Caco-2 (cell line): ENCODE results near the gene TAL1. TPM values are rescaled to one million over a fixed set of nuclear protein-coding genes. Genes with fewer than 3 reads are reported as not detected.

ENCODE experiments used
- BruUV-seq: library from RNA; stranded (reverse); fragments of 400-500 nt; replicated peaks from 2 replicates; lab custom pipeline; 2021; lab: Mats Ljungman, UMichigan
- CTCF ChIA-PET: fragments of 300-600 bp; sonication (Branson Sonifier 250); formaldehyde crosslinking; loops from one replicate; lab custom pipeline; 2022; ENCODE audit warnings: antibody characterized with exemption; lab: Charles Lee
- POLR2A ChIA-PET: fragments of 300-600 bp; sonication (Branson Sonifier 250); formaldehyde crosslinking; loops from one replicate; lab custom pipeline; 2022; ENCODE audit warnings: antibody characterized with exemption; lab: Charles Lee
- DNase-seq, 2 experiments: peaks; one replicate each; pipeline versions ENCODE4 v3.0.0 to v3.0.0-alpha.2; 2020 to 2022
- H3K27me3 ChIP-seq: replicated peaks from 2 replicates; pipeline ENCODE4 v1.6.0; 2011; ENCODE audit warnings: low read length; ENCODE audit not compliant: control insufficient read depth, insufficient read depth
- H3K36me3 ChIP-seq: 2 replicates; pipeline ENCODE4 v1.5.1; 2011; ENCODE audit warnings: low read length; ENCODE audit not compliant: control insufficient read depth, insufficient read depth
- H3K4me1 ChIP-seq: fragments of 250-450 bp; sonication (Bioruptor Pico); 2 replicates; pipeline ENCODE4 v1.5.1; 2020; ENCODE audit warnings: mild to moderate bottlenecking
- H3K4me3 ChIP-seq: 2 replicates; pipeline ENCODE4 v1.5.1; 2011; ENCODE audit warnings: low read depth, mild to moderate bottlenecking, control low read depth, low read length
- H3K9me3 ChIP-seq: fragments of 250-450 bp; sonication (Bioruptor Pico); 2 replicates; pipeline ENCODE4 v1.5.1; 2020; ENCODE audit warnings: mild to moderate bottlenecking, moderate library complexity
- H3K27ac Mint-ChIP-seq: one replicate; pipeline ENCODE4 v1.8.0; 2022; ENCODE audit warnings: mixed read lengths; ENCODE audit not compliant: unreplicated experiment
- H3K27me3 Mint-ChIP-seq: one replicate; pipeline ENCODE4 v1.8.0; 2022; ENCODE audit warnings: mixed read lengths; ENCODE audit not compliant: insufficient read depth, unreplicated experiment
- H3K36me3 Mint-ChIP-seq: one replicate; pipeline ENCODE4 v1.8.0; 2022; ENCODE audit warnings: mild to moderate bottlenecking, mixed read lengths; ENCODE audit not compliant: insufficient read depth, unreplicated experiment
- H3K4me1 Mint-ChIP-seq: one replicate; pipeline ENCODE4 v1.8.0; 2022; ENCODE audit warnings: low read depth, mixed read lengths; ENCODE audit not compliant: unreplicated experiment
- H3K4me3 Mint-ChIP-seq: one replicate; pipeline ENCODE4 v1.8.0; 2022; ENCODE audit warnings: mild to moderate bottlenecking, moderate library complexity, mixed read lengths; ENCODE audit not compliant: unreplicated experiment
- H3K9me3 Mint-ChIP-seq: one replicate; pipeline ENCODE4 v1.8.0; 2022; ENCODE audit warnings: mixed read lengths; ENCODE audit not compliant: unreplicated experiment
- CTCF ChIP-seq, 2 experiments: fragments of 200-600 bp in 1 of 2; IDR thresholded peaks; 1 replicate in 1 of 2; 2 replicates in 1 of 2; pipeline versions ENCODE4 v1.5.1 to v1.8.0; 2011 to 2022; ENCODE audit warnings: antibody characterized with exemption in 1 of 2, control low read depth in 1 of 2, inconsistent platforms in 1 of 2, low read depth in 1 of 2, low read length in 1 of 2, mild to moderate bottlenecking in 1 of 2, moderate library complexity in 1 of 2; ENCODE audit not compliant: insufficient read depth in 1 of 2, severe bottlenecking in 1 of 2, unreplicated experiment in 1 of 2
- intact Hi-C: fragments of 100-400 bp; cut with micrococcal nuclease; formaldehyde crosslinking; loops from one replicate; pipeline ENCODE4 v1.10.0; 2022; ENCODE audit not compliant: unreplicated experiment
- total RNA-seq: library from RNA; stranded (reverse); gene quantifications from 2 replicates; pipeline ENCODE4 v1.2.3, GENCODE V29; 2022

TAL1 gene
- total RNA-seq, 1 experiment from 2014 or later: 15.2 TPM

- Mint-ChIP-seq H3K36me3 (peaks cover 12% of the 10 kb centered on the region), H3K4me3 (peak overlapping the region; percentile 2), H3K9me3 (no peaks in the 10 kb centered on the region), H3K27me3 (no peaks in the 10 kb centered on the region), H3K4me1 (peaks cover 8% of the 10 kb centered on the region), H3K27ac (no peak overlapping the region)
- intact Hi-C loops: no loop called here
- 0 out of 2 replicates have a peak, but pooled peaks cover 3% of the 10 kb centered on the region for H3K4me1 ChIP-seq
- ChIA-PET CTCF (interaction anchor here (0.7 kb wide), 1 partner anchor 41 kb away, joined by 5 read pairs; no protein-coding TSS in a partner anchor), POLR2A (no interaction called here)
- no peak for DNase-seq
- H3K9me3 ChIP-seq: no peaks in the 10 kb centered on the region
- H3K27me3 ChIP-seq: no peaks in the 10 kb centered on the region
- no TSS peak for BruUV-seq
- no peaks in the 10 kb centered on the region for H3K36me3 ChIP-seq
- no peak for TF ChIP-seq CTCF (IDR thresholded peaks at IDR 0.05; ENCODE audit: insufficient read depth in 1 of 2, low read depth in 1 of 2, low read length in 1 of 2, severe bottlenecking in 1 of 2, unreplicated experiment in 1 of 2)
- no peak overlapping the region for H3K4me3 ChIP-seq
Measured at GRCh38 chr1:47229886-47230691, 1.9 kb downstream of the TAL1 start.

DNA sequence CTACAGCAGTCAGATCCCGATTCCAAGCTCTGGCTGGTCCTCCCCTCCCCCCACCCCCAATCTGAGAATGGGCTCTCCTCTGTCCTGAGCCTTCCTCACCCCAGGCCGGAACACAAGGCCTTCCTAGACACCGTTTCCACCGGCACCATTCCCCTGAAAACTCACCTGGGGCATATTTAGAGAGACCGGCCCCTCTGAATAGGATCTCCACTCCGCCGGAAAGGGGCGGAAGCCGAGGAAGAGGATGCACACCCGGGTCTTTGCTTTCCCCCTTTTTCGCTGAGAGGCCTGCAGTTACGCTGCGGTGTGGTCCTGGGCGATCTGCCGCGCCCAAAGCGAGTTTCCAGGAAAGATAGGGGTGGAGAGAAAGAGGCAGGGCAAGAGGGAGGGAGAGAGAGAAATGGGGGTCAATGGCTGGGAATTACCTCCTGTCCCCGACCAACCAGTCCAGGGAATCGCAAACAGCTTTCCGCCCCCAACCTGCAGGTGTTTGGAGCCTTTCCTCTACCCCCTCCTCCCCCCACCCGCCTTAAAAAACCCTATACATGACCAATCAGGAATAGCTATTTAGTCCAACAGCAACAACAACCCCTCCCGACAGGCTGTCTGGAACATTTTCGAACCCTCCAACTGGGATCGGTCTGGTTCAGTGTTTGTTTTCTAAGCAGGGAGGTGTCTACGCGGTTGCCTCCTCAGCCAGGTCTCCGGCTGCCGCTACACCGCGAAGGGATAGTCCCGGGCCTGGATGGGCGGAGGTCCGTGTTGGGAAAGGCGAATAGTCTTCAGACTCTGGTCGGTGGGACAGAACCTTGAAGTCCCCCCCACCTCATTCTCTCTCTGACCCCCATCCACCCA lies 2.8 kb downstream of the TAL1 start:
- Mint-ChIP-seq H3K4me3 (peak overlapping the region; percentile 2), H3K9me3 (no peaks in the 10 kb centered on the region), H3K36me3 (peaks cover 12% of the 10 kb centered on the region), H3K4me1 (peaks cover 8% of the 10 kb centered on the region), H3K27me3 (no peaks in the 10 kb centered on the region), H3K27ac (no peak overlapping the region)
- CTCF ChIA-PET: no interaction called here
- intact Hi-C loops: no loop called here
- no peaks in the 10 kb centered on the region for H3K9me3 ChIP-seq
- POLR2A ChIA-PET: no interaction called here
- no peaks in the 10 kb centered on the region for H3K27me3 ChIP-seq
- no peaks in the 10 kb centered on the region for H3K36me3 ChIP-seq
- BruUV-seq: no TSS peak
- TF ChIP-seq CTCF (IDR thresholded peaks at IDR 0.05; ENCODE audit: insufficient read depth in 1 of 2, low read depth in 1 of 2, low read length in 1 of 2, severe bottlenecking in 1 of 2, unreplicated experiment in 1 of 2): no peak
- 0 out of 2 replicates have a peak, but pooled peaks cover 3% of the 10 kb centered on the region for H3K4me1 ChIP-seq
- H3K4me3 ChIP-seq: no peak overlapping the region
- no peak for DNase-seq

DNA sequence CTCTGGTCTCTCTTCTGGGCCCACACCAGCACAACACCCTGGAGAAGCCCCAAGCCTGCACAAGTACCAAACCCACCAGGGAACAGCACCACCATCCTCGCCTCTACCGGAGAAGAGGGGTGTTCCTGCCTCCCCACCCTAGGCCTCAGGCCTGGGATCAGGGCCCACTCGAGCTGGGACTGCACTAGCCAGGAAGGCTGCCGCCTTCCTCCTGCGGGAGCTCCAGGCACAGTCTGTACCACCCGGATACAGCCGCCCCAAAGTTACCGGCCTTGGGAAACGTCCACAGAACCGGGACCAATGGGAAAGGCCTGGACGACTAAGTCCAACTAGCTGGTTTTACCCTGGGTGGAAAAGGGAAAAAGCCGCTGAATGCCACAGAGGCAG lies 3.4 kb downstream of the TAL1 start:
- no TSS peak for BruUV-seq
- no peaks in the 10 kb centered on the region for H3K9me3 ChIP-seq
- no peak for TF ChIP-seq CTCF (IDR thresholded peaks at IDR 0.05; ENCODE audit: insufficient read depth in 1 of 2, low read depth in 1 of 2, low read length in 1 of 2, severe bottlenecking in 1 of 2, unreplicated experiment in 1 of 2)
- Mint-ChIP-seq H3K4me3 (no peak overlapping the region), H3K27ac (no peak overlapping the region), H3K36me3 (peaks cover 12% of the 10 kb centered on the region), H3K27me3 (no peaks in the 10 kb centered on the region), H3K9me3 (no peaks in the 10 kb centered on the region), H3K4me1 (peaks cover 8% of the 10 kb centered on the region)
- H3K36me3 ChIP-seq: no peaks in the 10 kb centered on the region
- 0 out of 2 replicates have a peak, but pooled peaks cover 3% of the 10 kb centered on the region for H3K4me1 ChIP-seq
- H3K27me3 ChIP-seq: no peaks in the 10 kb centered on the region
- no peak overlapping the region for H3K4me3 ChIP-seq
- no peak for DNase-seq
- intact Hi-C loops: no loop called here
- POLR2A ChIA-PET: no interaction called here
- CTCF ChIA-PET: no interaction called here
